ENCODE data around the gene TERT.

Gene TERT

GRCh38 chr5:1219098-1219767, 75.6 kb downstream of the TERT start:
- TF ChIP-seq NFRKB (IDR thresholded peaks at IDR 0.05) (no peak), L3MBTL2 (conservative IDR thresholded peaks at IDR 0.05) (no peak), FOXA1 (IDR thresholded peaks at IDR 0.05) (no peak), ZNF384 (IDR thresholded peaks at IDR 0.05) (no peak), TARDBP (IDR thresholded peaks at IDR 0.05) (no peak), PKNOX1 (IDR thresholded peaks at IDR 0.05) (no peak), CTBP1 (IDR thresholded peaks at IDR 0.05; ENCODE audit: borderline replicate concordance) (no peak), SUZ12 (IDR thresholded peaks at IDR 0.05) (no peak), ARNT (IDR thresholded peaks at IDR 0.05) (no peak), SP1 (IDR thresholded peaks at IDR 0.05) (no peak), HDGF (IDR thresholded peaks at IDR 0.05; ENCODE audit: borderline replicate concordance) (no peak), LEF1 (IDR thresholded peaks at IDR 0.05; ENCODE audit: borderline replicate concordance) (no peak), FOXK2 (IDR thresholded peaks at IDR 0.05) (no peak), ELF4 (IDR thresholded peaks at IDR 0.05) (no peak), FOXM1 (IDR thresholded peaks at IDR 0.05; ENCODE audit: borderline replicate concordance) (no peak), BHLHE40 (IDR thresholded peaks at IDR 0.05; ENCODE audit: borderline replicate concordance) (no peak)
- POLR2A ChIA-PET: no interaction called here
- no peak for DNase-seq (ENCODE audit: extremely low spot score)
- CTCF ChIA-PET: no interaction called here

- ChIA-PET CTCF (no interaction called here), POLR2A (no interaction called here)
- no peak for TF ChIP-seq CTBP1 (IDR thresholded peaks at IDR 0.05; ENCODE audit: borderline replicate concordance)
- TF ChIP-seq FOXA1 (IDR thresholded peaks at IDR 0.05): no peak
- TF ChIP-seq ZNF384 (IDR thresholded peaks at IDR 0.05): no peak
- TF ChIP-seq FOXM1 (IDR thresholded peaks at IDR 0.05; ENCODE audit: borderline replicate concordance): no peak
- no peak for TF ChIP-seq HDGF (IDR thresholded peaks at IDR 0.05; ENCODE audit: borderline replicate concordance)
- TF ChIP-seq LEF1 (IDR thresholded peaks at IDR 0.05; ENCODE audit: borderline replicate concordance): no peak
- no peak for DNase-seq (ENCODE audit: extremely low spot score)
Measured at GRCh38 chr5:1218351-1219080, 76.4 kb downstream of the TERT start.

GRCh38 chr5:1217596-1218206, 77.2 kb downstream of the TERT start:
- TF ChIP-seq HDGF (IDR thresholded peaks at IDR 0.05; ENCODE audit: borderline replicate concordance) (no peak), FOXK2 (IDR thresholded peaks at IDR 0.05) (no peak), L3MBTL2 (conservative IDR thresholded peaks at IDR 0.05) (peak; percentile 23; the same call in 1 of the 2 replicates), LEF1 (IDR thresholded peaks at IDR 0.05; ENCODE audit: borderline replicate concordance) (no peak), FOXA1 (IDR thresholded peaks at IDR 0.05) (no peak), SP1 (IDR thresholded peaks at IDR 0.05) (no peak), TARDBP (IDR thresholded peaks at IDR 0.05) (no peak), ARNT (IDR thresholded peaks at IDR 0.05) (no peak)
- CTCF ChIA-PET: no interaction called here
- DNase-seq (ENCODE audit: extremely low spot score): no peak
- POLR2A ChIA-PET: no interaction called here

GRCh38 chr5:1216918-1217295, 78.0 kb downstream of the TERT start:
- no peak for DNase-seq (ENCODE audit: extremely low spot score)
- TF ChIP-seq NFRKB (IDR thresholded peaks at IDR 0.05): no peak
- no peak for TF ChIP-seq PKNOX1 (IDR thresholded peaks at IDR 0.05)
- POLR2A ChIA-PET: no interaction called here
- CTCF ChIA-PET: no interaction called here

- TF ChIP-seq ARNT (IDR thresholded peaks at IDR 0.05) (no peak), BHLHE40 (IDR thresholded peaks at IDR 0.05; ENCODE audit: borderline replicate concordance) (no peak), L3MBTL2 (conservative IDR thresholded peaks at IDR 0.05) (no peak), LEF1 (IDR thresholded peaks at IDR 0.05; ENCODE audit: borderline replicate concordance) (no peak), ZNF384 (IDR thresholded peaks at IDR 0.05) (no peak), CTBP1 (IDR thresholded peaks at IDR 0.05; ENCODE audit: borderline replicate concordance) (no peak), PKNOX1 (IDR thresholded peaks at IDR 0.05) (no peak), FOXK2 (IDR thresholded peaks at IDR 0.05) (no peak), NFRKB (IDR thresholded peaks at IDR 0.05) (no peak)
- DNase-seq (ENCODE audit: extremely low spot score): no peak
- CTCF ChIA-PET: no interaction called here
- POLR2A ChIA-PET: no interaction called here
Measured at GRCh38 chr5:1216211-1216917, 78.5 kb downstream of the TERT start.

Data from HEK293T (cell line).